OCI-LY7 (cell line): Measurements from ENCODE around the gene CNTN5.

Source experiments
- CTCF ChIP-seq: fragments of 200-600 bp; sonication (generic); conservative IDR thresholded peaks from 2 replicates; pipeline ENCODE4 v1.5.1; 2014; ENCODE audit warnings: mild to moderate bottlenecking, antibody characterized with exemption, low read length, moderate library complexity, mixed read lengths
- EZH2phosphoT487 ChIP-seq: fragments of 200-600 bp; sonication (generic); IDR thresholded peaks from 2 replicates; pipeline ENCODE4 v1.6.1; 2018; ENCODE audit warnings: low read depth, borderline replicate concordance, mild to moderate bottlenecking, mixed run types, antibody characterized with exemption, low read length, moderate library complexity, mixed read lengths

DNA sequence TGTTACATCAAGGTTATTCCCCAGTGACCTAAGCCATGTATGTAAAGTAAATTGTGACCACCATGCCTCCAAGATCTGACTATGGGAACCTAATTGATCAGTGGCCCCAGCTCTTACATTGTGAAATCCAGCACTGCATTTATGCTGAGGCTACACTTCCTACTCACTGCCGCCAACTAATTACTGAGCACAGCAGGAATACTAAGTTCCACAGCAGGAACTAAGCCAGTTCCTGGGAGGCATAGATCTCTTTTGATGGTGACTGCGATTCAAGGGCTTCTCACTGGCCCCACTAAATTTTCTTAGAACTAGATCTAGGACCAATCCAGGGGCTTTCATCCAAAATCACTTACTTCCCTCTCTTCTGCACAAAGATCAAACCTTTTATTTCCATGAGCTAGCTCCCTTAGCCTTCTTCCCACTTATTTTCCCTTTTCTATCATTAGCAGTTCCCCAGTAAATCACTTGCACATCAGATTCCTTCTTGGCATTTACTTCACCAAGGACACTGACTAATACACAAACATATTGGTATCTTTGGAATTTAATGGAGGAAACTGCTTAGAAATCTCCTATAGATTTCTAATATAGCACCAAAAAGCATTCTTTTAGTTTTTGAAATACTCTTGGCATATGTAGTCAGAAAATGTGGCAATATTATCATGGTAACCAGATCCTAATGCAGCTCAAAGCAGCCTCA, 46.0 kb downstream of the CNTN5 start:
- no peak for TF ChIP-seq CTCF
- no peak for TF ChIP-seq EZH2phosphoT487
